ENCODE measurements around the gene ZPR1.
A peak's percentile ranks its signal among the peaks of the same experiment; 100 is the strongest.
"Not testable (repeated sequence)": the region's sequence is repeated elsewhere in the genome, so short reads cannot be mapped to it uniquely, and the experiment has no call there.

ZPR1 gene

DNA sequence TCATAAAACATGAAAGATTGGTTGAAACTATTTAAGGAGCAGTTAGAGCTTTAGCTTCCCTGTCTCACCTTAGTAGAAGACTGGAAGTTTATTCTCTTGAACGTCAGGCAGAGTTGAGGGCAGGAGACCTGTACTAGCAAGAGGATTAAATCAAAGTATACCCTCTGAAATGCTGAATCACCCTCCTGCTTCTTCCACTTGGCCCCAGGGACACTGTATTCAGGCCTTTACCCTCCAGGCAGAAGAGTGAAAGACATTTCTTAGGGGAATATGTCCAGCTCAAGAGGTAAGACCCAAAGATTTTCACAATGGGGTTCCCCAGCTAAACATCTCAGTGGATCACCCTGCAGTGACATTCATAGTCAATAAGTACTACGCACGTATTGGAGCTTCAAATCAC lies 23.4 kb upstream of the ZPR1 start:
- Mint-ChIP-seq H3K4me3 (no peak overlapping the region), H3K36me3 (no peaks in the 10 kb centered on the region), H3K9me3 (no peaks in the 10 kb centered on the region), H3K4me1 (no peaks in the 10 kb centered on the region), H3K27ac (no peak overlapping the region)
- DNase-seq (ENCODE audit: low spot score in 2 of 2): no peak
- no peak for ATAC-seq

DNA sequence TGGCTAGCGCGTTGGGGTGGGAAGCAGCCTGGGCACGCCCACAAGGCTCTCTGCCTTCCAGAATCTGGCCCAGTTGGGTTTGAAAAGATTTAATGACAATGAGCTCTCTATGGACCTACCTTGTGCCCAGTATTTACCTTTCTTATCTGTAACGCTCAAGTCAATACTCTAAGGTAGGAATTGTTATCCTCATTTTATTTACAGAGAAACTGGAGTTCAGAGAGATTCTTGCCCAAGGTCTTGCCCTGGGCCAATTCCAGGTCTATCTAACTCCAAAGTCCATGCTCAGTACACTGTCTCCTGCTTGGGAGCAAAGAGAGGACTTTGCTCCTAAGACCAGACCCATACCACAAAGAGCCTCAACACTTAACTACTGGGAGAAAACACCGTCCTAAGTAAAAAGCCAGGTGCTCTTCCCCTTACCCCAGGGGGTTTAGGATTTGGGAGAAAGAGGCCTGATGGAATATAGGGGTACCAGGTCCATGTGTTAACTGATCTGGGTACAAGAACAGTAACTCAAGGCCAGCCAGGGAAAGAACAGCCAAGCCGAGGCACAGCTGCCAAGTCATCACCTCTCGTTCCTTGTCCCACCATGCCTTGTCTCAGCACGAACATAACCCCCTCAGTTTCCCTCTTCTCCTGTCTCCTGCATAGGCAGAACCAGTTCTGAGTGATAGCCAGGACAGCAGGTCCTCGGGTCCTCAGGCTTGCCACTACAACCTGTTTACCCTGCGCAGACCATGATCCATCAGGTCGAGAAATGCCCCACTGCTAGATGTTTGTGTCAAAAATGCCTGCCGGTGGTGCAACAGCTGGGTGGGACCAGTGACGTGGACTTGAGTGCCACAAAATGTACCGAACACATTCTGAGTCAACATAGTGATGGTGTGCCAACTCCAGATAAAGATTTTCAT lies 20.7 kb upstream of the ZPR1 start:
- Mint-ChIP-seq H3K36me3 (no peaks in the 10 kb centered on the region), H3K9me3 (no peaks in the 10 kb centered on the region), H3K4me3 (no peak overlapping the region), H3K4me1 (no peaks in the 10 kb centered on the region), H3K27ac (no peak overlapping the region)
- ATAC-seq (no peak), DNase-seq (ENCODE audit: low spot score in 2 of 2) (no peak)

GRCh38 chr11:116807601-116808261 lies 19.9 kb upstream of the ZPR1 start:
- Mint-ChIP-seq H3K4me3 (no peak overlapping the region), H3K36me3 (no peaks in the 10 kb centered on the region), H3K27ac (no peak overlapping the region), H3K9me3 (no peaks in the 10 kb centered on the region), H3K4me1 (no peaks in the 10 kb centered on the region)
- ATAC-seq: no peak
- no peak for DNase-seq (ENCODE audit: low spot score in 2 of 2)

- Mint-ChIP-seq H3K27ac (no peak overlapping the region), H3K9me3 (no peaks in the 10 kb centered on the region), H3K4me3 (no peak overlapping the region), H3K4me1 (no peaks in the 10 kb centered on the region), H3K36me3 (no peaks in the 10 kb centered on the region)
- ATAC-seq (no peak), DNase-seq (ENCODE audit: low spot score in 2 of 2) (no peak)
Measured at GRCh38 chr11:116804001-116804400, 16.2 kb upstream of the ZPR1 start.

GRCh38 chr11:116801662-116802061 lies 13.8 kb upstream of the ZPR1 start:
- H3K4me3 Mint-ChIP-seq; ATAC-seq; H3K27ac Mint-ChIP-seq; H3K4me1 Mint-ChIP-seq; DNase-seq (ENCODE audit: low spot score in 2 of 2); H3K9me3 Mint-ChIP-seq; H3K36me3 Mint-ChIP-seq: not testable (repeated sequence)

DNA sequence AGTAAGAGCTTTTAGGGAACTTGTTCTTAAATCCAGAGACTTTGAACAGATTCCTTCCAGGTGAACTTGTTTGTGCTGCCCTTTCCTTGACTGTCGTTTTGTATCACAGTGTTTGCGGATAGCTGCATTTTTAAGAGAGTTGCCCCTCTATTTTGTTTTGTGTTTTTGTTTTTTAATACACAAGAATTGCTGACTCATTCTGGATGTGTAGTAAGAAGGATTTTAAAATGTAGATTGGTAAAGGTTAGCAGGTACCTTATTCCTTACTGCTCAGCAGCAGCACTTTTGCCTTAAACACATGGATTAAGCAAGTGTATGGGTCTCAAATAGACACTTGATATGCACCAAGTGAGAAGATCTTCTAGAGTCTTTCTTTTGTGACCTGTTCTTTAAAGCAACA lies 12.8 kb upstream of the ZPR1 start:
- H3K36me3 Mint-ChIP-seq: no peaks in the 10 kb centered on the region
- H3K4me3 Mint-ChIP-seq: no peak overlapping the region
- H3K27ac Mint-ChIP-seq: no peak overlapping the region
- H3K9me3 Mint-ChIP-seq: no peaks in the 10 kb centered on the region
- no peak for DNase-seq (ENCODE audit: low spot score in 2 of 2)
- H3K4me1 Mint-ChIP-seq: no peaks in the 10 kb centered on the region
- no peak for ATAC-seq

- ATAC-seq (peak; percentile 95), DNase-seq (ENCODE audit: low spot score in 2 of 2) (no peak)
- Mint-ChIP-seq H3K27ac (no peak overlapping the region), H3K36me3 (no peaks in the 10 kb centered on the region), H3K4me3 (no peak overlapping the region), H3K9me3 (no peaks in the 10 kb centered on the region), H3K4me1 (no peaks in the 10 kb centered on the region)
Measured at GRCh38 chr11:116798368-116798767, 10.5 kb upstream of the ZPR1 start.

DNA sequence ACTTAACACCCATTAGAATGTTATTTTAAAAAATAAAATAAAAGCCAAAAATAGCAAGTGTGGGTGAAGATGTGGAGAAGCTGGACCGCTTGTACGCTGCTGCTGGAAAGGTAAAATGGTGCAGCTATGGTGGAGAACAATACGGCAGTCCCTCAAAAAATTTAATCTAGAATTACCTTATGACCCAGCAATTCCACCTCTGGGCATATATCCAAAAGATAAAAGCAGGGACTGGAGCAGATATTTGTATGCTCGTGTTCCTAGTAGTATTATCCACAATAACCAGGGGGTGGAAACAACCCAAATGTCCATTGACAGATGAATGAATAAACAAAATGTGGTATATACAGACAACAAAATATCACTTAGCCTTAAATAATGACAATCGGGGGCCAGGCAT lies 10.0 kb upstream of the ZPR1 start:
- Mint-ChIP-seq H3K36me3 (no peaks in the 10 kb centered on the region), H3K27ac (no peak overlapping the region), H3K4me1 (no peaks in the 10 kb centered on the region), H3K4me3 (no peak overlapping the region), H3K9me3 (no peaks in the 10 kb centered on the region)
- DNase-seq (ENCODE audit: low spot score in 2 of 2) (no peak), ATAC-seq (no peak)

DNA sequence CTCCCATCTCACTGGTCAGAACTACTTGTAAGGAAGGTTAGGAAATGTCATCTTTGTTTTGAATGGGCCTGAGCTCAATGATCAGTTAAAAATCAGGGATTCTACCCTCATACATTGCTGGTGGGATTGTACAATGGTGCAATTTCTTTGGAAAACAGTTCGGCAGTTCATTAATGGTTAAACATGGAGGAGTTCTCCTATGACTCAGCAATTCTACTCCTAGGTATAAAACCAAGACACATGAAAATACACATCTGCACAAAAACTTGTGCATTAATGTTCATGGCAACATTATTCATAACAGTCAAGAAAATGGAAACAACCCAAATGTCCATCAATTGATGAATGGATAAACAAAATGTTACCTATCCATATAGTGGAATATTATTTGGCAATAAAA lies 8.7 kb upstream of the ZPR1 start:
- Mint-ChIP-seq H3K27ac (no peak overlapping the region), H3K36me3 (no peaks in the 10 kb centered on the region), H3K9me3 (no peaks in the 10 kb centered on the region), H3K4me3 (no peak overlapping the region), H3K4me1 (peaks cover under 1% of the 10 kb centered on the region)
- ATAC-seq (no peak), DNase-seq (ENCODE audit: low spot score in 2 of 2) (no peak)

DNA sequence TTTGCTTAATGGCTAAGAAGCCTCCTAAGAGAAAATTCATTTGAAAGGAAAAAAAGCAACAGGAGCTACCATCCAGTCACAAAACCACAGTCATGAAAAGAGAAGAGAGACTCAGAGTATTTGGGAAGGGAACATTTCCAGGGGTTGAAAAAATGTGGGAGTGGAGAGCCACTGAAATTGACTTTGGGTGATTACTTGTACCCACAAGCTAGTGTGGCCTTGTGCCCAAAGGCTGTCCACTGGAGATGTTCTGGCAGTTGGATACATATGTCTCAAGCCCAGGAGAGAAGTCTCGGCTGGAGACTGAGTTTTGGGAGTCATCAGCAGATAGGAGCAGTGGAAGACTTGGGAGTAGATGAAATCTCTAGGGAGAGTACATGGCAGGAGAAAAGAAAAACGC lies 7.0 kb upstream of the ZPR1 start:
- no peak overlapping the region for H3K4me3 Mint-ChIP-seq
- no peaks in the 10 kb centered on the region for H3K36me3 Mint-ChIP-seq
- no peak overlapping the region for H3K27ac Mint-ChIP-seq
- ATAC-seq (no peak), DNase-seq (ENCODE audit: low spot score in 2 of 2) (no peak)
- H3K4me1 Mint-ChIP-seq: peaks cover 11% of the 10 kb centered on the region
- H3K9me3 Mint-ChIP-seq: no peaks in the 10 kb centered on the region

DNA sequence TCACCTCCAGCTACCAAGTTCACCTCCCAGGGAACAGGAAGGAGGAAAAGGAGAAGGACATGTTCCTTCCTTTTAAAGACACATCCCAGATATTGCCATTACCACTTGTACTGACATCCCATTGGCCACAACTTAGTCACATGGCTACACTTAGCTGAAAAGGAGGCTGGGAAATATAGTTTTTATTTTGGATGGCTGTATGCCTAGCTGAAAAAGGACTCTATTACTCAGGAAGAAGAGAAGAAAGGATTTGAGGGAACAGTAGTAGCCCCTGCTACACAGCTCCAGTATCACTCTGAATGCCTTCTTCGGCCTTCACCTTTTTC lies 5.9 kb upstream of the ZPR1 start:
- H3K36me3 Mint-ChIP-seq: no peaks in the 10 kb centered on the region
- ATAC-seq: no peak
- H3K4me1 Mint-ChIP-seq: peaks cover 16% of the 10 kb centered on the region
- no peaks in the 10 kb centered on the region for H3K9me3 Mint-ChIP-seq
- H3K4me3 Mint-ChIP-seq: no peak overlapping the region
- DNase-seq (ENCODE audit: low spot score in 2 of 2): no peak
- no peak overlapping the region for H3K27ac Mint-ChIP-seq

DNA sequence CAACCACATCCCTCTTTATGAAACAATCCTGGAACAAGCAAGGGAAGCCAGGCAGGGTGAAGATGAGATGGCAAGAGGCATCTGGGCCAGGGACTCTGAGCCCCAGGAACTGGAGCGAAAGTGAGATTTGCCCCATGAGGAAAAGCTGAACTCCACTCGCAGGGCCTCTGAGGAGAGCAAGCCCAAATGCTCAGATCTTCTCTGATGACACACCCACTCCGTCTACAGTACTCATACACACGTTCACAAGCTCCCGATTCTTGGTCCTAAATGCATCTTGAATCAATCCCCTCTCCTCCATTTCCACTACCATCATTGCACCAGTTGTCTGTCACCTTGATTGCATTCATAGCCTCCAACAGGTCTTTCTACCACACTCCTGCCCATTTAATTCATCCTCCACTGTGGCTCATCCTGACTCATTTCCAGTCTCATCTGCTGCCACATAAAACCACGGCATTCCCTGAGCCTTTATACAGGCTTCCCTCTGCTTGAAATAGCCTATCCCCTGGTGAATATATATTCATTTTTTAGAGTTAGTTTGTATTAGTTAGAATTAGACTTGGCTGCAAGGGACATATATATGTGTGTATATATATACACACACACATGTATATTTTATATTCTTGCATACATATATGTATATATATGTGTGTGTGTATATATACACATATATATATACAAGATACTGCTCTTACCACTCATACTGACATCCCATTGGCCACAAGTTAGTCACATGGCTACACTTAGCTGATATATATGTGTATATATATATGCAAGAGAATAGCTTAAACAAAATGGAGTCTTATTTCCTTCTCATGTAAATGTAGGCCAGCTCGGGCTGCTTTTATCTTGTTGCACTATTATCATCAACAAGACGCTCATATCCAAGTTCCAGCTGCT lies 5.3 kb upstream of the ZPR1 start:
- H3K9me3 Mint-ChIP-seq: no peaks in the 10 kb centered on the region
- ATAC-seq (no peak), DNase-seq (ENCODE audit: low spot score in 2 of 2) (no peak)
- H3K36me3 Mint-ChIP-seq: peaks cover 1% of the 10 kb centered on the region
- no peak overlapping the region for H3K27ac Mint-ChIP-seq
- H3K4me3 Mint-ChIP-seq: no peak overlapping the region
- H3K4me1 Mint-ChIP-seq: peaks cover 22% of the 10 kb centered on the region

- no peak overlapping the region for H3K27ac Mint-ChIP-seq
- no peak for DNase-seq (ENCODE audit: low spot score in 2 of 2)
- H3K4me3 Mint-ChIP-seq: no peak overlapping the region
- no peak for ATAC-seq
- peaks cover 25% of the 10 kb centered on the region for H3K4me1 Mint-ChIP-seq
- H3K36me3 Mint-ChIP-seq: peaks cover 6% of the 10 kb centered on the region
- no peaks in the 10 kb centered on the region for H3K9me3 Mint-ChIP-seq
Measured at GRCh38 chr11:116792144-116792868, 4.5 kb upstream of the ZPR1 start.

DNA sequence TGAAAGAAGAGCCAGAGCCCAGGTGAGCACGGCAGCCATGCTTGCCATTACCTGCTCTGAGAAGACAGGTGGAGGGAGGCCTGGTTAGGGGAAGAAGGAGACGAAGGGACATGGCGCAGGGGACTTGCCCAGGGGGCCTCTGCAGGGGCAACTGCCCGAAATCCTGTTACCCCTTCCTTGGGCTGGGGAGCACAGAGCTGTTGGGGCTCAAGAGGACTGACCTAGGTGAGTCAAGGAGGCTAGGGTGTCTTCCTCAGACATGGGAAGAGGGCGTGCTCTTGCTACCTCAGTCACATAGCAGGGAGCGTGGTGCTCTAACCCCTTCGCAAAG lies 4.0 kb upstream of the ZPR1 start, which contains the start of gene APOA5:
APOA5 (minus strand) TSS at position 67 of the 331 bp plus-strand sequence; CDS start at position 48, 19 bp downstream.
- DNase-seq (ENCODE audit: low spot score in 2 of 2): no peak
- Mint-ChIP-seq H3K4me3 (peak within 1 kb of the TSS; percentile 13), H3K9me3 (no peaks in the 10 kb centered on the region), H3K4me1 (peaks cover 30% of the 10 kb centered on the region), H3K36me3 (peaks cover 11% of the 10 kb centered on the region), H3K27ac (no peak within 1 kb of the TSS)
- no peak for ATAC-seq
